IMR-90 (cell line): ENCODE measurements around the gene SLC9C2. TPM values are rescaled to one million over a fixed set of nuclear protein-coding genes. Genes with fewer than 3 reads are reported as not detected.

Source experiments
- ATAC-seq: fragments of 200-7000 bp; cut with Tn5 transposase; 2 replicates; pipeline ENCODE4 v1.9.1; 2020; ENCODE audit warnings: low read depth, mild to moderate bottlenecking, moderate library complexity
- BruUV-seq: library from RNA; stranded (reverse); fragments of 400-500 nt; replicated peaks from 2 replicates; lab custom pipeline; 2021; lab: Mats Ljungman, UMichigan
- CTCF ChIA-PET: fragments of 300-600 bp; formaldehyde crosslinking; extraction: SDS; loops from one replicate; lab custom pipeline; 2021; ENCODE audit warnings: antibody characterized with exemption; lab: Yijun Ruan, JAX
- POLR2A ChIA-PET: fragments of 300-600 bp; sonication (Branson Sonifier 250); formaldehyde crosslinking; loops from one replicate; lab custom pipeline; 2022; ENCODE audit warnings: antibody characterized with exemption; ENCODE audit not compliant: unreplicated experiment; lab: Charles Lee
- DNase-seq: peaks from one replicate; pipeline ENCODE4 v3.0.0; 2013
- H2AFZ ChIP-seq: replicated peaks from 2 replicates; pipeline ENCODE3; 2013; ENCODE audit warnings: low read length, mild to moderate bottlenecking; ENCODE audit not compliant: poor library complexity
- H2AK5ac ChIP-seq: 2 replicates; pipeline ENCODE4 v1.6.1; 2013; ENCODE audit warnings: low read depth, low read length, inconsistent platforms
- H2AK9ac ChIP-seq: replicated peaks from 2 replicates; pipeline ENCODE3; 2013; ENCODE audit warnings: mild to moderate bottlenecking, low read depth, low read length, moderate library complexity; ENCODE audit not compliant: poor library complexity
- H2BK120ac ChIP-seq: 2 replicates; pipeline ENCODE4 v1.6.1; 2013; ENCODE audit warnings: low read depth, low read length, inconsistent platforms
- H2BK15ac ChIP-seq: 3 replicates; pipeline ENCODE4 v1.6.1; 2013; ENCODE audit warnings: low read depth, low read length, inconsistent platforms
- H2BK20ac ChIP-seq: 2 replicates; pipeline ENCODE4 v1.6.1; 2013; ENCODE audit warnings: low read depth, mild to moderate bottlenecking, inconsistent platforms, low read length, moderate library complexity
- H2BK5ac ChIP-seq: 2 replicates; pipeline ENCODE4 v1.6.1; 2013; ENCODE audit warnings: mild to moderate bottlenecking, low read depth, low read length, inconsistent platforms; ENCODE audit not compliant: poor library complexity, severe bottlenecking
- H3K14ac ChIP-seq: replicated peaks from 2 replicates; pipeline ENCODE4 v1.6.1; 2013; ENCODE audit warnings: low read depth, low read length, inconsistent platforms
- H3K18ac ChIP-seq: 2 replicates; pipeline ENCODE4 v1.6.1; 2013; ENCODE audit warnings: low read depth, low read length, control low read depth
- H3K23ac ChIP-seq: 2 replicates; pipeline ENCODE4 v1.6.1; 2013; ENCODE audit warnings: low read depth, low read length, inconsistent platforms
- H3K27ac ChIP-seq: 2 replicates; pipeline ENCODE4 v1.5.1; 2013; ENCODE audit warnings: mild to moderate bottlenecking, control low read depth, low read length; ENCODE audit not compliant: insufficient read depth
- H3K27me3 ChIP-seq: 2 replicates; pipeline ENCODE4 v1.6.1; 2013; ENCODE audit warnings: low read length; ENCODE audit not compliant: control insufficient read depth, insufficient read depth
- H3K36me3 ChIP-seq: 2 replicates; pipeline ENCODE4 v1.6.1; 2013; ENCODE audit warnings: low read length, mixed read lengths; ENCODE audit not compliant: control insufficient read depth, insufficient read depth
- H3K4ac ChIP-seq: 2 replicates; pipeline ENCODE4 v1.6.1; 2013; ENCODE audit warnings: low read depth, low read length, inconsistent platforms
- H3K4me1 ChIP-seq: 2 replicates; pipeline ENCODE4 v1.6.1; 2013; ENCODE audit warnings: low read length, mixed read lengths; ENCODE audit not compliant: control insufficient read depth, insufficient read depth
- H3K4me2 ChIP-seq: 2 replicates; pipeline ENCODE4 v1.6.1; 2013; ENCODE audit warnings: low read depth, mild to moderate bottlenecking, control low read depth, low read length, moderate library complexity
- H3K4me3 ChIP-seq: 2 replicates; pipeline ENCODE4 v1.5.1; 2013; ENCODE audit warnings: low read depth, mild to moderate bottlenecking, control low read depth, low read length, moderate library complexity; ENCODE audit not compliant: insufficient read depth
- H3K56ac ChIP-seq: 2 replicates; pipeline ENCODE4 v1.6.1; 2013; ENCODE audit warnings: low read length, inconsistent platforms; ENCODE audit not compliant: insufficient read depth; ENCODE audit errors: extremely low read depth
- H3K79me1 ChIP-seq, 2 experiments: 2 replicates each; pipeline ENCODE4 v1.6.1; 2013; ENCODE audit warnings: low read length in 2 of 2, inconsistent platforms in 1 of 2, low read depth in 1 of 2
- H3K9ac ChIP-seq: 2 replicates; pipeline ENCODE4 v1.6.1; 2013; ENCODE audit warnings: low read depth, low read length, control low read depth
- H3K9me1 ChIP-seq: 2 replicates; pipeline ENCODE4 v1.6.1; 2013; ENCODE audit warnings: low read length, inconsistent platforms; ENCODE audit not compliant: insufficient read depth
- H3K9me3 ChIP-seq: 2 replicates; pipeline ENCODE4 v1.6.1; 2013; ENCODE audit warnings: low read length; ENCODE audit not compliant: control insufficient read depth, insufficient read depth
- H4K20me1 ChIP-seq: 2 replicates; pipeline ENCODE4 v1.6.1; 2013; ENCODE audit warnings: low read length, inconsistent platforms; ENCODE audit not compliant: insufficient read depth
- H4K5ac ChIP-seq: 2 replicates; pipeline ENCODE4 v1.6.1; 2013; ENCODE audit warnings: mild to moderate bottlenecking, low read depth, low read length, control low read depth
- H4K8ac ChIP-seq, 2 experiments: 2 replicates each; pipeline ENCODE4 v1.6.1; 2013; ENCODE audit warnings: low read depth in 2 of 2, low read length in 2 of 2, control low read depth in 1 of 2, inconsistent platforms in 1 of 2
- H4K91ac ChIP-seq: 2 replicates; pipeline ENCODE4 v1.6.1; 2013; ENCODE audit warnings: low read depth, low read length, inconsistent platforms; ENCODE audit not compliant: insufficient read depth
- CEBPB ChIP-seq: IDR thresholded peaks from 2 replicates; pipeline ENCODE4 v1.6.1; 2012; ENCODE audit warnings: low read depth, low read length, improper control_type of control experiment
- CTCF ChIP-seq: conservative IDR thresholded peaks from 2 replicates; pipeline ENCODE4 v1.5.1; 2012; ENCODE audit warnings: mild to moderate bottlenecking, low read depth, low read length, improper control_type of control experiment
- ELK1 ChIP-seq: fragments of 150-350 bp; IDR thresholded peaks from 2 replicates; pipeline ENCODE4 v1.6.1; 2016; ENCODE audit warnings: low read depth, mild to moderate bottlenecking, low read length, moderate library complexity, borderline replicate concordance
- POLR2A ChIP-seq: IDR thresholded peaks from 2 replicates; pipeline ENCODE4 v1.6.1; 2012; ENCODE audit warnings: mild to moderate bottlenecking, low read depth, low read length
- RAD21 ChIP-seq: IDR thresholded peaks from 2 replicates; pipeline ENCODE4 v1.6.1; 2012; ENCODE audit warnings: low read length, improper control_type of control experiment
- RCOR1 ChIP-seq: IDR thresholded peaks from 2 replicates; pipeline ENCODE4 v1.6.1; 2012; ENCODE audit warnings: mild to moderate bottlenecking, low read length, improper control_type of control experiment; ENCODE audit not compliant: insufficient replicate concordance
- SMC3 ChIP-seq: fragments of 150-350 bp; IDR thresholded peaks from 2 replicates; pipeline ENCODE4 v1.6.1; 2016; ENCODE audit warnings: low read depth, mild to moderate bottlenecking, antibody characterized with exemption, low read length, moderate library complexity
- WGBS, 2 experiments: methylation state at CpG; one replicate each; pipeline versions ENCODE4 v1.1.5 to v1.1.7; 2013; ENCODE audit warnings: missing lambda C conversion rate in 2 of 2; ENCODE audit not compliant: insufficient read length in 1 of 2; ENCODE audit errors: extremely low coverage in 2 of 2; 5-methylcytosine and 5-hydroxymethylcytosine counted together
- dilution Hi-C: fragments of 300-500 bp; cut with HindIII; formaldehyde crosslinking; loops from one replicate; pipeline ENCODE4 v1.14.3; 2018; ENCODE audit warnings: low sequenced_read_pairs; ENCODE audit not compliant: unreplicated experiment
- in situ Hi-C: fragments of 300-500 bp; cut with MboI; formaldehyde crosslinking; loops from 3 replicates; pipeline ENCODE4 v1.14.3; 2019; ENCODE audit warnings: low sequenced_read_pairs, inconsistent platforms, mixed read lengths
- intact Hi-C: fragments of 100-400 bp; cut with micrococcal nuclease; formaldehyde crosslinking; loops from 2 replicates; pipeline ENCODE4 v1.10.0; 2022
- polyA plus RNA-seq, 3 experiments: library from polyadenylated mRNA; depleted of rRNA; stranded (reverse); fragments of >200 nt; gene quantifications; 2 replicates each; pipeline ENCODE4 v1.2.3, GENCODE V29; 2012; ENCODE audit warnings: low replicate concordance in 1 of 3
- total RNA-seq: library from RNA; depleted of rRNA; stranded (reverse); fragments of >200 nt; gene quantifications from 2 replicates; pipeline ENCODE4 v1.2.3, GENCODE V29; 2012
- TF ChIP-seq, protein P1 (sequence below): fragments of 150-350 bp; IDR thresholded peaks from 2 replicates; pipeline ENCODE4 v1.6.1; 2017; ENCODE audit warnings: mild to moderate bottlenecking, antibody characterized with exemption, low read length, low read depth

Gene SLC9C2
- total and polyA plus RNA-seq, 2 of the 4 experiments (the other 2 are of a cell fraction): not detected

GRCh38 chr1:173496757-173497320, 106.0 kb downstream of the SLC9C2 start:
- H2AK9ac ChIP-seq: no peak overlapping the region
- no peak overlapping the region for H3K27ac ChIP-seq
- no peak overlapping the region for H3K4me3 ChIP-seq
- no peak overlapping the region for H2BK5ac ChIP-seq
- CTCF ChIA-PET: no interaction called here
- H3K4me2 ChIP-seq: no peak overlapping the region
- no peak for DNase-seq
- H4K8ac ChIP-seq: no peak overlapping the region
- no peaks in the 10 kb centered on the region for H3K4me1 ChIP-seq
- no peak overlapping the region for H2AFZ ChIP-seq
- in situ Hi-C loops: no loop called here
- H3K79me1 ChIP-seq: no peaks in the 10 kb centered on the region
- POLR2A ChIA-PET: no interaction called here
- no TSS peak for BruUV-seq
- no peak overlapping the region for H2AK5ac ChIP-seq
- no peaks in the 10 kb centered on the region for H3K27me3 ChIP-seq
- no peak overlapping the region for H2BK120ac ChIP-seq
- no CpG with 5 or more reads among the region's 2 CpGs for WGBS, 2 experiments
- H3K23ac ChIP-seq: no peak overlapping the region
- H4K91ac ChIP-seq: no peak overlapping the region
- H4K5ac ChIP-seq: no peak overlapping the region
- intact Hi-C loops: no loop called here
- H3K9me1 ChIP-seq: no peaks in the 10 kb centered on the region
- no peak overlapping the region for H3K9ac ChIP-seq
- H3K36me3 ChIP-seq: no peaks in the 10 kb centered on the region
- dilution Hi-C loops: no loop called here
- H3K18ac ChIP-seq: no peak overlapping the region
- peaks cover 2% of the 10 kb centered on the region for H3K9me3 ChIP-seq
- H2BK20ac ChIP-seq: no peak overlapping the region
- no peak overlapping the region for H3K4ac ChIP-seq
- no peak for ATAC-seq
- no peak overlapping the region for H2BK15ac ChIP-seq
- H3K56ac ChIP-seq: no peak overlapping the region
- no peak overlapping the region for H3K14ac ChIP-seq
- no peaks in the 10 kb centered on the region for H4K20me1 ChIP-seq
- TF ChIP-seq POLR2A: no peak
- no peak for TF ChIP-seq CTCF
- TF ChIP-seq, protein P1, sequence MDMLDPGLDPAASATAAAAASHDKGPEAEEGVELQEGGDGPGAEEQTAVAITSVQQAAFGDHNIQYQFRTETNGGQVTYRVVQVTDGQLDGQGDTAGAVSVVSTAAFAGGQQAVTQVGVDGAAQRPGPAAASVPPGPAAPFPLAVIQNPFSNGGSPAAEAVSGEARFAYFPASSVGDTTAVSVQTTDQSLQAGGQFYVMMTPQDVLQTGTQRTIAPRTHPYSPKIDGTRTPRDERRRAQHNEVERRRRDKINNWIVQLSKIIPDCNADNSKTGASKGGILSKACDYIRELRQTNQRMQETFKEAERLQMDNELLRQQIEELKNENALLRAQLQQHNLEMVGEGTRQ: no peak
- no peak for TF ChIP-seq RCOR1
- no peak for TF ChIP-seq CEBPB
- TF ChIP-seq RAD21: no peak
- no peak for TF ChIP-seq SMC3
- TF ChIP-seq ELK1: no peak
